DOHH2 (cell line): ENCODE measurements around the gene TTC23.

ENCODE experiments used
- H3F3A ChIP-seq: fragments of 200-600 bp; sonication (generic), shearing (Covaris generic); 2 replicates; pipeline ENCODE4 v1.6.0; 2016; ENCODE audit warnings: antibody characterized with exemption, mild to moderate bottlenecking; ENCODE audit not compliant: control insufficient read depth, insufficient read depth
- H3K27ac ChIP-seq: fragments of 200-600 bp; sonication (generic); 2 replicates; pipeline ENCODE4 v1.5.1; 2014; ENCODE audit warnings: low read depth, mild to moderate bottlenecking, low read length, moderate library complexity
- H3K27me3 ChIP-seq: fragments of 200-600 bp; sonication (generic); 2 replicates; pipeline ENCODE4 v1.6.1; 2014; ENCODE audit warnings: mild to moderate bottlenecking, low read length, mixed read lengths; ENCODE audit not compliant: control insufficient read depth
- H3K36me3 ChIP-seq: fragments of 200-600 bp; sonication (generic); 2 replicates; pipeline ENCODE4 v1.6.1; 2014; ENCODE audit warnings: mild to moderate bottlenecking, low read length, moderate library complexity, mixed read lengths; ENCODE audit not compliant: control insufficient read depth
- H3K4me1 ChIP-seq: fragments of 200-600 bp; sonication (generic); 2 replicates; pipeline ENCODE4 v1.6.1; 2014; ENCODE audit warnings: mild to moderate bottlenecking, low read length, mixed read lengths; ENCODE audit not compliant: control insufficient read depth
- H3K4me2 ChIP-seq: fragments of 200-600 bp; sonication (generic); 2 replicates; pipeline ENCODE4 v1.6.0; 2014; ENCODE audit warnings: mild to moderate bottlenecking, low read length, moderate library complexity
- H3K4me3 ChIP-seq: fragments of 200-600 bp; sonication (generic); 2 replicates; pipeline ENCODE4 v1.5.1; 2014; ENCODE audit warnings: mild to moderate bottlenecking, low read length, mixed read lengths
- H3K79me2 ChIP-seq: fragments of 200-600 bp; sonication (generic); 2 replicates; pipeline ENCODE4 v1.6.1; 2014; ENCODE audit warnings: mild to moderate bottlenecking, low read length, mixed read lengths; ENCODE audit not compliant: control insufficient read depth
- H3K9me2 ChIP-seq: fragments of 200-600 bp; sonication (generic); replicated peaks from 2 replicates; pipeline ENCODE4 v1.6.1; 2014; ENCODE audit warnings: mild to moderate bottlenecking, low read length, mixed read lengths; ENCODE audit not compliant: control insufficient read depth
- H3K9me3 ChIP-seq: fragments of 200-600 bp; sonication (generic); 2 replicates; pipeline ENCODE4 v1.6.1; 2014; ENCODE audit warnings: antibody characterized with exemption, low read length, mixed read lengths; ENCODE audit not compliant: control insufficient read depth, insufficient read depth
- H4K20me1 ChIP-seq: fragments of 200-600 bp; sonication (generic); 2 replicates; pipeline ENCODE4 v1.6.0; 2014; ENCODE audit warnings: low read depth, mild to moderate bottlenecking, antibody characterized with exemption, low read length, moderate library complexity; ENCODE audit not compliant: control insufficient read depth, insufficient read depth
- CTCF ChIP-seq: fragments of 200-600 bp; sonication (generic); IDR thresholded peaks from one replicate; pipeline ENCODE4 v1.5.1; 2014; ENCODE audit warnings: antibody characterized with exemption, mild to moderate bottlenecking, low read depth, low read length; ENCODE audit not compliant: poor library complexity, severe bottlenecking
- EZH2phosphoT487 ChIP-seq: fragments of 200-600 bp; sonication (generic); IDR thresholded peaks from 2 replicates; pipeline ENCODE4 v1.6.1; 2017; ENCODE audit warnings: borderline replicate concordance, mild to moderate bottlenecking, antibody characterized with exemption, low read length, moderate library complexity, mixed read lengths

The TTC23 gene

GRCh38 chr15:99086327-99086667 lies 163.1 kb downstream of the TTC23 start:
- H3K27me3 ChIP-seq, result no peaks in the 10 kb centered on the region; the same call in 1 of the 2 replicates
- no peaks in the 10 kb centered on the region for H3K79me2 ChIP-seq
- H3K27ac ChIP-seq, result no peak overlapping the region
- H3K4me1 ChIP-seq, result peaks cover 13% of the 10 kb centered on the region
- H3K4me3 ChIP-seq, result no peak overlapping the region
- H3K36me3 ChIP-seq, result no peaks in the 10 kb centered on the region
- no peak for TF ChIP-seq CTCF
- no peak for TF ChIP-seq EZH2phosphoT487
- H3F3A ChIP-seq, result no peaks in the 10 kb centered on the region
- H3K4me2 ChIP-seq, result no peak overlapping the region
- no peaks in the 10 kb centered on the region for H4K20me1 ChIP-seq
- no peaks in the 10 kb centered on the region for H3K9me3 ChIP-seq
- H3K9me2 ChIP-seq, result no peaks in the 10 kb centered on the region
